Measurements from ENCODE around the gene ATP11C. TPM values are rescaled to one million over a fixed set of nuclear protein-coding genes. Genes with fewer than 3 reads are reported as not detected.
"Not testable (repeated sequence)": the region's sequence is repeated elsewhere in the genome, so short reads cannot be mapped to it uniquely, and the experiment has no call there.

ATP11C gene
- total RNA-seq, 1 donor from 2014 or later, result 78.1 TPM

DNA sequence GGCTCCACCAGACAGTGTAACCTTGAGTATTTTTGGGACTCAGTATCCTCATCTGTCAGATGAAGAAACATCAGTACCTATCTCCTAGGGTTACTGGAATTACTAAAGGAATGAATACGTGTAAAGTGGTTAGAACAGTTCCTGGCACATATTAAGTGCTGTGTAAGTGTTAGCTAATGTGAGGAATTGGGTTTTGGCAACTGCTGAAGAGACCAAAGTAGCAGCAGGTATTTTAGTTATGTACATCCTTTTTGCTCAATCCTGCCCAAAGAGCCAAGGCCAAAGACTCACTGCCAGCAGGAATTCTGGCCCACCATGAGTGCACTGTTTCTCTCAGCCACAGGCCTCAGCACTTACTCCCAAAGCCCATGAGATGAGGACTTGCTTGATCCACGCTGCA lies 208.2 kb downstream of the ATP11C start:
- no peak for DNase-seq (ENCODE audit: low read depth in 2 of 2)

DNA sequence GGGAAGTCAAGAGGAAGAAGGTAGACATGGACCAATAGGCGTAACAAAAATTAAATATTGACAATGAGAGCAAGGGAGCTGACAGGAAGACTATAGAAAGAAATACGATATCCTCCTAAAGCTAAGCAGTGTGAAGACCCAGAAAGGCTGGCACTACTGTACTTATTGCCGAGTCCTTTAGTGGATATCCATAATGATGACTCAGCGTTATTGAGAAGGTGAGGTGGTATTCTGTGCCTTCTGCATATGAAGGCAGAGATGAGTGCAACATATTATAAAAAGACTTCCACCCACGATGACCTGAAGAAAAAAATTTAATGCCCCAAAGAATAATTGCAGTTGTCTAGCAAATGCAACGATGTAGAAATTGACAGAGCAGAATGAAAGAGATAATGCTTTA lies 211.9 kb downstream of the ATP11C start:
- no peak for DNase-seq (ENCODE audit: low read depth in 2 of 2)

DNA sequence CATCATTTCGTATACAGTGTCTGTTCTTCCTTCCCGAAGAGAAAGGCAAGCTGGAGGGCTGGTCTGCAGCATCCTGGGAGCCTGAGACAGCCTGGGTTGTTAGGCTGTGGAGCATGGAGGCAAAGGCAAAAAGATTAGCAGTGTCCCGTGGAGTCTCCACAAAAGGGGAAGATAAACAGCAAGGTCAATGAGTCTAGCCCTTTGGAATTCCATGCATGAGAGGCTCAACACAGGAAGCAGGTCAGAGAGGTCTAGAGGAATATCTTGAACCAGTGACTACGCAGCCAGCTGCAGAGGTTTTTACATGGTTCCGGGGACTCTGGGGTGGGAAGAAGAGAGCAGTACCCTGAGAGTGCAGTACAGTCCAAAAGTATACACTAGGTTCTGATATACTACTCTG lies 212.7 kb downstream of the ATP11C start:
- DNase-seq (ENCODE audit: low read depth in 2 of 2), result peak in 1 of 2 donors; percentile 32

DNA sequence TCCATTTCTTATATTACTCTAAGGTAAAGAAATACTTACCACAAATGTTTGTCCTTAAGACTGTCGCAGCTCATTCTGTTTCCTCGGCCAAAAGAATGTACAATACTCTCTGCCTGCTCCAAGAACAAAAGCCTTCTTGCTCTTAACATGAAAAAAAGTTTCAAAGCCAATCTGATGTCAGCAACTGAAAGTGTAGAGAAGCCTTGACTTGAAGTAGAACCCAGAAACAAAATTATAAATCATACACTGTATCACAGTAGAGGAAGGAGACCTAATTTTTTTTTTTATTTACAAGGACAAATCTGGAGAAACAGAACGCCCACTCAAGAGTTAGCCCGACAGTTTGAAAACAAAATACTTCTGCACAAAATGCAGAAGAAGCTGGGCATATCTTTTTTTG lies 224.8 kb downstream of the ATP11C start, which contains the start of gene MCF2:
Gene MCF2, minus strand, starts transcription at position 101 of the 400 bp plus-strand sequence. CDS start 56,423 bp downstream, outside the sequence.
- no peak for DNase-seq (ENCODE audit: low read depth in 2 of 2)

DNA sequence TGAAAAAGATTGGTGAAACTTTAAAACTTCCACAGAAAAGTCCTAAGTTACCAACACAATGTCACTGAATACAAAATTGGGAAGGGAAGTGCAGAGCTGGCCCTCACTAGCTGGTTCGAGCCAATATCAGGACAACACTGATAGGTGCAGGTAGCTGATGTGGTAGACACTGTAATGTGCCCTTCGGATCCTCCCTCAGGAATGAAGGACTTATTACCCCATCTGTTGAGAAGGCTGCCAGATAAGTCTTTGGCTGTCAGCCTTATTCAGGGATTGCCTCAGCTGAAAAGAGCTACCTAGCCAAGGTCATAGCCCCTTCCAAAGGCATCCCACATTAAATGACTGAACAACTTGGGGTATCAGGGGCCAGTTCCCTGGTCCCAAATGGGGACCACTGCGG lies 230.2 kb downstream of the ATP11C start:
- DNase-seq (ENCODE audit: low read depth in 2 of 2), result no peak

DNA sequence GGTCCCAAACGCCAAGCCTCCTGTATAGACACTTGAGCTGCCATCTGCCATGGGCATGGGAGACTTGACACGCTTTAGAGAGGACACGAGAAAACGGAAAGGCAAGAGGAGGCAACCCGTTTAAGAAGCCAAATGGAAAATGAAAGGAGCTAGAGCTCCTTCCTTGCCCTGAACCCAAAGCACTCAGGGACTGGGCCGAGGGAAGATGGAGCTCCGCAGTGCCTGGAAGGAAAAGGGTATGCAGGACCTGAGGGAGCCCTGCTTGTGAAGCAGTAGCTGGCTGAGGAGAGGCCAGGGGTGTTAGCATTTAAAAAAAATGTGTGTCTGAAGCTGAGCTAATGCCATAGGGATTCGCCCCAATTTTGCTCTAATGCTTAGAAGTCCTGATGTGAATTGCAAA lies 239.9 kb downstream of the ATP11C start:
- no peak for DNase-seq (ENCODE audit: low read depth in 2 of 2)

DNA sequence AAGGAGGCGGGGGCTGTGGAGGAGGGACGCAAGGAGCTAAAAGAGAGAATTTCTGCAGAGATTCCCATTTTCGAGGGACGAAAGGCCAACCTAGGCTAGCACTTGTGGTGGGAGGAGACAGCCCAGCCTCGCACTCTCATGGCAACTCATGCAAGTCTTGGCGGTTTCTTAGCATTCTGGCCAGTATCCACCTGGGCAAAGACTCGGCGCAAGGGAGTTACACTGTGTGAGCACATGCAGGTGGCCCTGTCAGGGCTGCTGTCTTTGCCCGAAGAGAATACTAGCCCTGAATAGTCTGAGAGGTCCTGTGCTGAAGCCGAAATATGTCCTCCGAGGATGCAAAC lies 240.4 kb downstream of the ATP11C start:
- DNase-seq (ENCODE audit: low read depth in 2 of 2), result no peak

DNA sequence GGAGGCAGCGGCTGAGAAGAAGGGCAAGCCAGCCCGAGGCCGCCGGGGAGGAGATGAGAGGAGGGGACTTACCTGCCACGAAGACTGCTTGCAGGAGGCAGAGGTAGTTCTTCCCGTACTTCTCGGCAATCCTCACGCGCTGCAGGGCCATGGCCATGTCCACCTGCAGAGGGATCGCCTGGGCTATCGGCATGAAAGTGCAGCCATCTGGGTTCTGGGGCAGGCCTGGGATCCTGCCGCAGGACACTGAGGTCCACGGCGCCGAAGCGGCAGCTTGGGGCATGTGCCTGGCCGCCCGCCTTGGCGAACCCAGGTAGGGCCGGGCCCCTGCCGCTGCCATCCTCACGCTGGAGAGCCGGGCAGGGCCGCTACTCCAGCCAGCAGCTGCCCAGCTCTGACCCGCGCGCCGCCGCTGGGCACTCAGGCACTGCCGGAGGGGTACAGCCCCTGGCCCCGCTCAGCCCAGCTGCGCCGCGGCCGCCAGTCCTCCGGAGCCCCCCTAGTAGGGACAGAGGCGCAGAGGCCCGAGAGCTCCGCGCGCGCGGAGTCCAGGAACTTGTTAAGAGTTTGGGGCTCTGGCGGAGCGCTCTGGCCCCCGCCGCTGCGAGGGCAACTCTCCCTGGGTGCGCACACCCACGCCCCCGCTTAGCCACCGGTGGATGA lies 240.9 kb downstream of the ATP11C start:
- peak in 1 of 2 donors; percentile 0 for DNase-seq (ENCODE audit: low read depth in 2 of 2)

DNA sequence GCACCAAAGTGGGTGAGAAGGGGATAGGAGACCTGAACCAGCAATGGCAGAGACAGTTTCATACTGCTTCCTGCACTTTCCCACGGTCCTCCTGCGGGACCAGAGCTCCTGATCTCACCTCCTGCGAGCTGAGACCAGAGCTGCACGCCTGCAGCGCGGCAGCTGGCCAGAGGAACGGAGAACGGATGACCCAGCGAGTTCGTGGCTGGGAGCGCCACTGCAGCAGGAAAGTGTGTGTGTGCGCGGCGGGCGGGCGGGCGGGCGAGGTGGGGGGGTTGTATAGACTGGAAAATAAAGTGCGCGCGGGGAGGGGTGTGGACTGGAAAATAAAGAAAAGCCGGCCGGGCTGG lies 241.4 kb downstream of the ATP11C start:
- peak in 1 of 2 donors; percentile 7 for DNase-seq (ENCODE audit: low read depth in 2 of 2)

DNA sequence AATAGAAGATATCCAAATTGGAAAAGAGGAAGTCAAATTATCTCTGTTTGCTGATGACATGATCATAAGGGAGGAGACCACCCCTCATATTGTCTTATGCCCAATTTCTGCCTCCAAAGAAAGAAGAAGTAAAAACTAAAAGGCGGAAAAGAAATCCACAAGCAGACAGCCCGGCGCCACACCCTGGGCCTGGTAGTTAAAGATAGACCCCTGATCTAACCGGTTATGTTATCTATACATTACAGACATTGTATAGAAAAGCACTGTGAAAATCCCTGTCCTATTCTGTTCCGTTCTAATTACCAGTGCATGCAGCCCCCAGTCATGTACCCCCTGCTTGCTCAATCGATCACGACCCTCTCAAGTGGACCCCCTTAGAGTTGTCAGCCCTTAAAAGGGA lies 247.7 kb downstream of the ATP11C start:
- not testable (repeated sequence) for DNase-seq (ENCODE audit: low read depth in 2 of 2)

DNA sequence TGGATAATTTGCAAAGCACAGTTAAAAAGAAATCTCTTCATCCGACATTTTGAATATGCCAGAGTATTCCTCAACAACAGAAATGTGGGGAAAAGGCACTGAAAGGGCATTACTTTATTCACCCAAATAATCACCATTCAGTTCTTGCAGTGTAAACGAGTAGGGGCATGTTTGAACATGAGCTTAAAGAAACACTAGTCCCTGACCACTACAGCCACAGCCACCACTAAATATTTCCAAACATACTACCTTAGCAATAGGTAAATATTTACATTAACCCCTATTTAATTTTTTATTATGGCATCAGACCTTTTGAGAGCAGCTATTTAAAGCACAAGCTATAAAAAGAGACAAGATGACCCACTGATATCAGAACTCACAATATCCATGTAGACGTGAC lies 252.5 kb downstream of the ATP11C start:
- DNase-seq (ENCODE audit: low read depth in 2 of 2), result no peak

Other genes with a start within 250 kb of the ATP11C start
- gene MCF2, start 224.9 kb downstream of the ATP11C start, total RNA-seq, result under 0.01 TPM in 2 replicates
- not detected in 2 replicates for gene CXorf66, start 32.5 kb upstream of the ATP11C start, total RNA-seq

Measured in dermis microvascular lymphatic vessel endothelial cell (primary cell).